Measurements from ENCODE around the gene AMOTL2. TPM values are rescaled to one million over a fixed set of nuclear protein-coding genes. Genes with fewer than 3 reads are reported as not detected.

AMOTL2 gene
- polyA plus RNA-seq, 1 donor = 38.9 TPM

DNA sequence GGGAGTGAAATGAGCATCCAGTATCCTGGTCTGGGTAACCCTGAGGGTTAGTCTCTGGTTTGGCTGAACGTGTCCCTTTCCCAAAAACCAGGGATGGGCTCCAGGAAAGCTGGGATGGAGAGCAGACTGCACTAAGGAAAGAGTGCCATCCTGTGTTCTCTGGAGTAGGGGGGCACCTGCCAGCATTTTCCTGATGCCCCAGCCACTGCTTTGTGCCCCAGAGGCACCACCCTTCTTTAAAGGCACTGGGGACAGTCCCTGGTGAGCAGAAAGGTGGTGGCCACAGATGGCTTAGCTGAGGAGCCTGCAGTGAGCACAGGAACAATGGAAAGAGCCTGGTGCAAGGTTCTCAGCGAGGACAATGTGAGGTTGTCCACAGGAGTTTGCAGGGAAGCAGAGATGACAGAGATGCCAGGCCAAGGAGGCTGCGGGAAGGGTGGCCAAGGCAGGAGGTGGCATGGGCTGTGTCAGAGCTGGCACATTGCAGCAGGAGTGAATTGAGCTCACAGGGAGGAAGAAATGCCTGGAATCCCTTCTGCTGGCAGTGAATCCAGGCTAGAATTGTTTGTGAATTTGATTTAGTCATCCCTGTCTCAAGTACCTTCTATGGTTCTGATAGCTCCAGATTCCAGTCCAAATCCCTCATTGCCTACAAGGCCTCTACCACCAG lies 39.9 kb downstream of the AMOTL2 start:
- no peak for DNase-seq (ENCODE audit: low read depth)

GRCh38 chr3:134333522-134334181 lies 40.6 kb downstream of the AMOTL2 start:
- DNase-seq (ENCODE audit: low read depth) = no peak

DNA sequence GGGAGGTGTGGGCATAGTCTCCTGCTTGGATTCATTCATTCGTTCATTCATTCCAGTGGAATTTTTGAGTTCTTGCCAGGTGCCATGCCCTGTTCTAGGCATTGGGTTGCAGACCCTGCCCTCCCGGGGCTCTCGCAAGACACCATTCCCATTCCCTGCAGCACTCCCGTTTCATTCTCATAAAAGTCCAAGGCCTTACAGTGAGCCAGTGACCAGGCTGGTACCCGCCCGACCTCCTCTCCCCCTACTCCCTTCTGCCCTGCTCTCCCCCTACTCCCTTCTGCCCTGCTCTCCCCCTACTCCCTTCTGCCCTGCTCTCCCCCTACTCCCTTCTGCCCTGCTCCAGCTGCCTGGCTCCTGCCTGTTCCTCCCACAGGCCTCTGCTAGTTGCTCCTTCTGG lies 41.9 kb downstream of the AMOTL2 start:
- DNase-seq (ENCODE audit: low read depth) = no peak

DNA sequence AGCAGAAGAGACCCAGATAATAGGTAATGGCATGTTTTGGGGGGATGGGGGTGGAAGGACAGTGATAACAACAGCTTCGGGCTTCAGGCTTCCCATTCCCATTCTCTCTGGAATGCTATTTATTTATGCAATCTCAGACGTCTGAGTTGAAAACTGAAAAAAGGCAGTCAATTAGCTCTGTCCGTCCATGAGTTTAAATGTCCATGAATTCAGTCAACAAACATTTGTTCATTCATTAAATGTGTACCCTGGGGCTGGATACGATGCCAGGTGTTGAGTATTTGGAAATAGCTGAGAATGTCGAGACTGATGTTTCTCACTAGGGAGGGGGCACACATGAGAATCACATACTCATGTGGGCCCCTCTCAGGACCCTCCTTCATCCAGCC lies 42.4 kb downstream of the AMOTL2 start:
- no peak for DNase-seq (ENCODE audit: low read depth)

DNA sequence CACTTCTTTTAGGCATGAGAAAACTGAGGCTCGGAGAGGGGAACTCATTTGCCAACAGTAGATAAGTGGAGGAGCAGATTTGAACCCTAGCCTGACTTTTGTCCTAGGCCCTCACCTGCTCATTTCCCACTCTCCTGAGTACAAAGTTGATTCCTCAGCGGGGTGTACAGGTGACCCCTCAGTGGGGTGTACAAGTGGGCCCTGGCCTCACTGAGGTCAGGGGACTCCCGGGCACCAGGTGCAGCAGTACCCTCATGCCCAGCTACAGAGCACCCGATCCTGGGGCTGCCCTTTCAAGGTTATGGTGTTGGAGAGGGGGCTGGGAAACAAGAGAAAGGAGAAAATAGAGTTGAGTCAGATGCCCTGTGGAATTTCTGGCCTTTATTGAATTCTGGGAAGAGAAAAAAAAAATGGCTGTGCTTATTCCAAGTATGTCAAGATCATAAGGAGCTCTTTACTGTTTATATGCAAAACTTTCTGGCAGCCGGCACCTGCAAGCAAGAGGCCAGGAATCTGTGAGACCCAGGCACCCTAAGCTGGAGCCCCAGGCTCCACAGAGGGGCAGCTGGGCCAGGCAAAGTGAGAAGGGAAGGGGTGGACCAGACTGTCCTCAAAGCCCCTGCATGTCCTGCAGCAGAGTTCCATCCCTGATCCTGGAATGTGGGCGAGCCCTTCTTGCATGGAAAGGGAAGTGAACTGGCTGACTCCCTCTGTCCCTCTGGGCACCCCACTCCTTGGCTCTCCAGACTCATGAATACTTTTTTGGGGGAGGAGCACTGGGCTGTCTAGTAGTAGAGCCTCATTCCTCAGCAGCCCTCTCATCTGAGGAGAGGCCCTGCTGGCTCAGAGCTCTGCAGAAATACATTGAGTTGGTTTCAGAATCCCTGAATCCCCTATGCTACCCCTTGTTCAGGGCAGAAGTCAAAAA lies 43.1 kb downstream of the AMOTL2 start:
- peak; percentile 63 for DNase-seq (ENCODE audit: low read depth)

GRCh38 chr3:134328846-134329245 lies 45.4 kb downstream of the AMOTL2 start:
- DNase-seq (ENCODE audit: low read depth) = no peak

DNA sequence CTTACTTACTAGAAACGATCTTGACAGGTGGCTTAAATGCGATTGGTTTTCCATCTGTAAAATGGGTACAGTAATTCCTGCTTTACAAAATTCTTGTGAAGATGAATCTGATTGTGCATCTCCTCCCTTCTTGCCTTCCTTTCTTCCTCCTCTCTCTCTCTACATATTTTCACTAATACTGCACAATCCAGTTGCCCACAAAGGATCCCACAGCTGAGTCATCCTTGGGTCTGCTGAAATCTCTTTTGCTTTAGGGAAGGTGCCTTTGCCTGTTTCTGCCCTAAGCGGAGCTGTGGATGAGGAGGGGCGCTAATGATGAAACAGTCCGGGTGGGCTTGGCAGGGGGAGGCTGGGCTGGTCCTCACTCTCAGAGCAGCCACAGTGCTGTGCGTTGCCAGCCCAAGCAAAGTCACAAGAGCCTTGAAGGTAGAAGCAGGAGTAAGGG lies 46.1 kb downstream of the AMOTL2 start:
- DNase-seq (ENCODE audit: low read depth) = no peak

DNA sequence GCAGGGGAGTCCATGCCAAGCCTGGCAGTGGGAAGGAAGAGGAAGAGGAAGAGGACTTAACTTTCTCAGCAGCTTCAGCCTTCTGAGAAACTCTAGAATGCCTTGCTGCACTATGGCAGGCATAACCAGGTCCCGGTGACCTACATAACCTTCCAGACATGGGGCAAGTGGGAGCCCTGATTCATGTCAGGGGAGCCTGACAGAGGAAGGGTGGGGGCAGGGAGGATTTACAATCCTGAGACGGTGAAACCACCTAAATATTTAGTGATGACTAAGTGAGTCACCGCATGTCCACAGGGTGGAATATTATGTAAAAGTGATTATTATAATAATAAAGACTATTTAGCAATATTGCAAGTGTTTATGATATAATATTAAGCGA lies 46.7 kb downstream of the AMOTL2 start:
- DNase-seq (ENCODE audit: low read depth) = no peak

DNA sequence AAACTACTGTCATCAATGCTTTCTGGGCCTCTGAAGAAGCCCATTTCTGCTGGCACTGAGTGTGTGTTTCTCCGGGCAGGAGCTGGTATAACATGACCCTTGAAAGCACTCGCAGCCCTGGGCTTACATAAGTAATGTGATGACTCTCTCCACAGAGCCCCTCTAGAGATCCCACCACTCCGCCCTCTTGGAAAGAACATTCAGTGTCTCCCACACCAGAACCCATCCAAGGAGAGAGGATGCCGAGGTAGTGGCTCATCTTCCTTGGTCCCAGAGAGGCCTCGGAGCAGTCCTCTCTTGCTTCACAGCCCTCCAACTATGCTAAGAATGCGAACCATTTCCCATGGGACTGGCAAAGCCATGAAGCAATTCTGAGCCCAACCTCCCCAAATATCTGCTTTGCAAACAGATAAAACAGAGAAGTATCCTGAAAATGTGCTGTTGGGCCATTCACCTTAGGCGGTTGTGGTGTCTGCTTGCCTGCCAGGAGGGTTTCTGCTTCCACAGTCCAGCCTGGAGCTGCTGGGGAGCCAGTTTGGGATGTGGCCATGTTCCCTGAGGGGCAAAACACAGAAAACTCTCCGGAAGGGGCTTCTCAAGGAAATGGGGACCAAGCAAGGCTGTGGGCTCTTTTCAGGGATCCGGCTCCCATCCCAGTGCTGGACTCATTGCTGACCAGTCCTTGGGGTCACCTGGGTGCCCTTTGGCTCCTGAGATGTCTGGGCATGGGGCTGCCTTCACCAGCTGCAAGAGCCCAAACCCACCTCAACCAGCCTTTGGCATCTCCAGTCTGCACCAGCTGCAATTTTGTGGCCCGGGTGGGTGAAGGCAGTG lies 47.3 kb downstream of the AMOTL2 start:
- DNase-seq (ENCODE audit: low read depth) = no peak

DNA sequence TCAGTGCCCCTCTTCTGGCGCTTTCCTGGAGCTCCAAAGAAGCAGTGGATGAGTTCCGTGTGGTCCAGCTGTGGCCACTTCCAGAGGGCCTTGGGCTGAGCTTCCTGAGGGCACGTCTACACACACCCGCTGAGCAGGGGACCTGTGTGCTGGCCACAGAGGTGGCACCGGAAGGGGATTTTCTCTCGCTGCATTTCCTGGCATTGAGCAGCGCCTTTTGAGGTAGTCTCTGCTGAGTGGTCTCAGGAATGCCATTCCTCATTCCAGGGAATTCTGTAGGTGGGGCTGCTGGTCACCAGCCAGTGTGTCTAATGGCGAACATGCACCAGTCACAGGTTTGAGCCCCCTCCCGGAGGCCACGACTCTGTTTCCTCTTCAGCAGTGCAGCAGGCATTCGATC lies 48.1 kb downstream of the AMOTL2 start:
- DNase-seq (ENCODE audit: low read depth) = no peak

- DNase-seq (ENCODE audit: low read depth) = no peak
Observed at GRCh38 chr3:134325706-134326105, 48.5 kb downstream of the AMOTL2 start.

DNA sequence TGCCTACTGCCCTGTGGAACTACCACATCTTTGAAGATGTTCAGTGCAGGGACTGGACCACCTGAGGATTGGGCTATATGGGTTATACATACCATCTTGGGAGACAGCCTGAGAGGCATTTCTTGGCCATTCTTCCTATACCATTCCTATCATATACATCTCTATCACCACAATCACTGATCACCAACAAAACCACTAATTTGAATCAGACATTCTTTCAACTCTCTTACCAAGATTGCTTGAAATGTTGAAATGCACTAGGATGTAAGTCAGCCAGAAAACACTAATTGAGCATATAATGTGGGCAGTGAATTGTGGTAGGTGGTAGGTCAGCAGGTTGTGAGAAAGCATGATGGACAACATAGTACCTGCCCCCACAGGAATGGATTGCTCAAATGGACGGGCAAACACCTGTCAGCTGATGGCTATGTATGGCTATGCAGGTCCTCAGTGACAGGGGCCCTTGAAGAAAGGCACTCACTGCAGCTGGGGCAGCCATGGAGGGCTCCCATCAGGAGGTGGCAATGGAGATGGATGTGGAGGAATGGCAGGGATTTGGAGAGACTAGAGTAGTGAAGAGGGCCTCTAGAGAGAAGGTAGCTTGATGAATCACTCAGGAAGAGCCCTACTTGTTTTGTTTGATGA lies 49.1 kb downstream of the AMOTL2 start:
- no peak for DNase-seq (ENCODE audit: low read depth)

DNA sequence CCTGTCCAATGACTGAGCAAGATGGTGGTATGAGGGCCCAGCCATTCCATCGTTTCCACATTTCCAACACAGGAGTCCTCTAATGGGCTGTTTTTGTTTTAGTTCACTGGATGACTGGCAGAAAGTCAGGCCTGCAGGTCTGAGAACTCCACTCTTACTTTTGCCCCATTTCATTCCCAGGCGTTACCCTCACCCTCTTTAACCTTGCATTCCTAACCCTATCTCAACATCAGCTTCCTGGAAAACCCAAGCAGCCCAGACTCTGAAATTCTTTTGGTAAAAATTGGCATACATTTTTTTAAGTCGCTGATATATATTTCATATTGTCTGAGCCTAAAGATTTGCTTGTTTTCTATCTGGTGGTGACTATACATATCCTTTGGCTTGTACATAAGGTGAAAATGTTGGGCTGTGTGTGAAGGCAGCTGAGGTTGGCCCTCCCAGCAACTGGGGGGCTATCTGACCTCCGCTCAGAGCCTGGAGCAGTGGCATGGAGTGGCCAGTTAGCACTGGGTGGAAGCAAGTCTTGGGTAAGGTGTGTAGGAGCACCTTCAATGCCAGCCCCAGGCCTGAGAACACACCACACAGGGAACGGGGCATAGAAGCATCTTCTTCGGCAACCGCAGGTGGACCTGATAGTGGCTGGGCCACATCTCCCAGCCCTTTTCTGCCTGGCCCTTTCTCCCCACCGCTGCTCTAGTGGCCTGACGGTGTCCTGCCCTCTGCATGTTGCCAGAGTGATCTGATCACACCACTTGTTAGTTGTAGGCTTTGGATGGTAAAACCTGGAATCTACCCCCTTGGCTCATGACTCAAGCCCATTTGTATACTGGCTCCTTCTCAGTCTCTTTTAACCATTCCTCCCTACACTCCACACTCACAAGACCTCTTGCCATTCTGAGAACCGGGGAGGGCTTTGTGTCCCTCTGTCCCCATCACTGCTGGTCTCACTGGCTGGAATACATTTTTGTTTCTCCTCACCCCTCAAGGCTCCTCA lies 50.0 kb downstream of the AMOTL2 start:
- no peak for DNase-seq (ENCODE audit: low read depth)

GRCh38 chr3:134322286-134322685 lies 52.0 kb downstream of the AMOTL2 start:
- DNase-seq (ENCODE audit: low read depth) = no peak

GRCh38 chr3:134320749-134321148 lies 53.5 kb downstream of the AMOTL2 start:
- DNase-seq (ENCODE audit: low read depth) = no peak

GRCh38 chr3:134319931-134320330 lies 54.3 kb downstream of the AMOTL2 start:
- DNase-seq (ENCODE audit: low read depth) = no peak

- DNase-seq (ENCODE audit: low read depth) = no peak
Observed at GRCh38 chr3:134318166-134318565, 56.1 kb downstream of the AMOTL2 start.

DNA sequence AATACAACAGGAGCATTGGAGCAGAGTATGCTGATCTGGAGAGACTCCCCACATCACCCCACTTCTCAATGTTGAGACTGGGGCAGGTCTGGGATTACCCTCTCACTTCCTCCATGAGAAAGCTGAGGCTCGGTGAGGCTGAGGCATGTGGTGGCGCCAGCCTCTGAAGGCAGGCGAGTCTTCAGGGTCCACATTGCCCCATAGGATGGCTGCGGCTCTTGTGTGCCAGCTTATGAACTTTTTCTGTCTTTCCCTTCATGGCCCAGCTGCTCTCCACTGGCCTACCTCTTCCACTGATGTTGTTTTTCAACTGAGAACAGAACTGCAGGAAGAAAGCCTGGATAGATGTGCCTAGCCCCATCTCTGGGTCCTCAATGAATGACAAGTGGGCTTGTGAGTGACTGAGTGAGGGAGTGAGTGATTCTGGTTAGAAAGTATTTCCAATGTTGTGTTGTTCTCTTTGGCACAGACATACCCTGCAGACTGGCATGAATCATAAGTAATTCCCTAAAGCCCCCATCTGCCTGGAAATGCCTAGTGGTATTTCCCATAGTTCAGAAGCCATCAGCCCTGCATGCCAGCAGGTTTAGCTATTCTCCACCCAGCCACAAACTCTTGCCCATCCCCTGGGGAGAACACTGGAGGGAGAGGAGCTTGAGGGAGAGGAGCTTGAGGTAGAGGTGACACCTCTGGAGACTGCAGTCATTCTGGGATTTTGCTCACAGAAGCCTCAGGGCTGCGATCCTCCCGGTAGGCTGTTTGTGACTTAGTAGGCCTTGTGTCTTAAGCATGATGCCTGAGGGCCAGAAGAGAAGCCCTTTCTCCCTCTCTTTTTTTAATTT lies 56.9 kb downstream of the AMOTL2 start:
- no peak for DNase-seq (ENCODE audit: low read depth)
